CD4-positive, alpha-beta T cell (primary cell): ENCODE results near the gene GNG4. TPM values are rescaled to one million over a fixed set of nuclear protein-coding genes. Genes with fewer than 3 reads are reported as not detected.

ENCODE experiments used
- ATAC-seq: fragments of 200-7000 bp; cut with Tn5 transposase; one replicate; pipeline ENCODE4 v1.10.0; 2022; ENCODE audit warnings: mild to moderate bottlenecking; ENCODE audit not compliant: poor library complexity
- CTCF ChIA-PET: fragments of 350-600 bp; sonication (Branson Sonifier 250); formaldehyde crosslinking; loops from one replicate; lab custom pipeline; 2021; ENCODE audit warnings: antibody characterized with exemption, inconsistent platforms; lab: Charles Lee
- POLR2A ChIA-PET: fragments of 350-600 bp; sonication (Branson Sonifier 250); formaldehyde crosslinking; loops from one replicate; lab custom pipeline; 2021; ENCODE audit warnings: antibody characterized with exemption, inconsistent platforms; lab: Charles Lee
- DNase-seq, 14 experiments: peaks; one replicate each; pipeline ENCODE4 v3.0.0-alpha.2; 2013 to 2020; ENCODE audit warnings: mixed read lengths in 2 of 14
- H3K27ac ChIP-seq, 2 donors: one replicate each; pipeline versions ENCODE4 v1.5.1 to v1.7.0; 2013; ENCODE audit warnings: low read length in 2 of 2, low read depth in 1 of 2, mild to moderate bottlenecking in 1 of 2
- H3K27me3 ChIP-seq, 2 experiments: 1 replicate in 1 of 2; 2 replicates in 1 of 2; pipeline versions ENCODE4 v1.6.1 to v1.7.0; 2013; ENCODE audit warnings: low read length in 2 of 2, control low read depth in 1 of 2, mild to moderate bottlenecking in 1 of 2, moderate library complexity in 1 of 2; ENCODE audit not compliant: insufficient read depth in 2 of 2, control insufficient read depth in 1 of 2
- H3K36me3 ChIP-seq: one replicate; pipeline ENCODE4 v1.6.1; 2013; ENCODE audit warnings: low read length, control low read depth; ENCODE audit not compliant: insufficient read depth
- H3K4me1 ChIP-seq: one replicate; pipeline ENCODE4 v1.6.1; 2013; ENCODE audit warnings: low read length, control low read depth; ENCODE audit not compliant: insufficient read depth
- H3K4me3 ChIP-seq: one replicate; pipeline ENCODE4 v1.5.1; 2013; ENCODE audit warnings: mild to moderate bottlenecking, low read length, moderate library complexity
- H3K9me3 ChIP-seq, 2 experiments: 1 replicate in 1 of 2; 2 replicates in 1 of 2; pipeline versions ENCODE4 v1.6.1 to v1.7.0; 2013; ENCODE audit warnings: low read length in 2 of 2, mild to moderate bottlenecking in 2 of 2, control low read depth in 1 of 2, moderate library complexity in 1 of 2; ENCODE audit not compliant: control insufficient read depth in 1 of 2, insufficient read depth in 1 of 2
- H3K27ac Mint-ChIP-seq: one replicate; pipeline ENCODE4 v1.8.0; 2020; ENCODE audit warnings: mixed read lengths
- H3K27me3 Mint-ChIP-seq: one replicate; pipeline ENCODE4 v1.8.0; 2021; ENCODE audit warnings: mixed read lengths
- H3K36me3 Mint-ChIP-seq: one replicate; pipeline ENCODE4 v1.8.0; 2021; ENCODE audit warnings: low read depth, mixed read lengths
- H3K4me1 Mint-ChIP-seq: one replicate; pipeline ENCODE4 v1.8.0; 2021; ENCODE audit warnings: low read depth, mixed read lengths
- H3K4me3 Mint-ChIP-seq: one replicate; pipeline ENCODE4 v1.8.0; 2020; ENCODE audit warnings: mild to moderate bottlenecking, mixed read lengths
- H3K9me3 Mint-ChIP-seq: one replicate; pipeline ENCODE4 v1.8.0; 2020; ENCODE audit warnings: mixed read lengths
- intact Hi-C, 2 experiments: fragments of 100-400 bp; cut with DNase I in 1 of 2; cut with micrococcal nuclease in 1 of 2; formaldehyde crosslinking; loops; one replicate each; pipeline versions ENCODE4 v1.15.1 to v1.9.0; 2023 to 2025; cut with DNase I, micrococcal nuclease
- total RNA-seq, 174 experiments: library from RNA in 2 of 174; stranded (reverse) in 2 of 174; gene quantifications; one replicate each; pipeline ENCODE4 v1.2.3 and lab custom pipeline; 2021 to 2026
- TF ChIP-seq, protein P1 (sequence below): fragments of 200-600 bp; IDR thresholded peaks from one replicate; pipeline ENCODE4 v1.8.0; 2022; ENCODE audit warnings: antibody characterized with exemption, mild to moderate bottlenecking

GNG4 gene
- total RNA-seq, 2 experiments from 2014 or later = not detected

DNA sequence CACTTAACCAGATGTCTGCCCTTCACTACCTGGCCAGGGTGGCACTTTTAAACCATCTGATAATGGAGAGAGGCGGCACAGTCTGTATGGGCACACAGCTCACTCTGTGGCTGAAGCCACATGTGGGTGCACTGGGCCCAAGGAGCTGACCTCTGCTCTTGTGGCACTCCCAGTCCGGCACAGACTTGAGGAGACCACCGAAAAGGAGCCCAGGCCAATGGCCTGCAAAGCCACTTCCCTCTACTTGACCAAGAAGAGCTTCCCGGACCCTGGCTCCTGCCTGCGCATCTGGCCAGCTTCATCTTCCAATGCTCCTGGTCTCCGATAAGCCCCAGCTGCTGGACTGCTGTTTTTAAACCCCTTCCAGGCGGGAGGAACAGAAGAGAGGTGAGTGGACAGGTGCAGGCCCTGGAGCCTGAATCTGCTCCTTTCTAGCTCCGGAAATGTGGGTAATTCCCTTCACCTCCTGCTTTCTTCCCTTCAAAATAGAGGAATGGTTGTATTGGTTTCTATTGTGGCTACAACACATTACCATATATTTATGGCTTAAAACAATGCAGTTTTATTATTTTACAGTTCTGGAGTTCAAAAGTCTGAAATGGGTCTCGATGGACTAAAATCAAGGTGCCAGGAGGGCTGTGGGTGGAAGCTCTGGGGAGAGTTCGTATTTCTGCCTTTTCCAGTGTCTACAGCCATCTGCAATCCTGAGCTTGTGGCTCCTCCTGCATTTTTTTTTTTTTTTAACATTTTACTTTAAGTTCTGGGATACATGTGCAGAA, 11.6 kb downstream of the GNG4 start:
- DNase-seq (peak in 1 of 14 experiments; percentile 19), ATAC-seq (no peak)
- intact Hi-C loops = no loop called here
- ChIA-PET CTCF (no interaction called here), POLR2A (no interaction called here)
- Mint-ChIP-seq H3K9me3 (no peaks in the 10 kb centered on the region), H3K36me3 (no peaks in the 10 kb centered on the region), H3K4me1 (peaks cover 16% of the 10 kb centered on the region), H3K27ac (no peak overlapping the region), H3K27me3 (peaks cover 6% of the 10 kb centered on the region), H3K4me3 (no peak overlapping the region)
- no peak overlapping the region for H3K27ac ChIP-seq
- no peaks in the 10 kb centered on the region for H3K9me3 ChIP-seq
- no peaks in the 10 kb centered on the region for H3K36me3 ChIP-seq
- H3K4me1 ChIP-seq = peaks cover 26% of the 10 kb centered on the region
- H3K4me3 ChIP-seq = no peak overlapping the region
- TF ChIP-seq, protein P1, sequence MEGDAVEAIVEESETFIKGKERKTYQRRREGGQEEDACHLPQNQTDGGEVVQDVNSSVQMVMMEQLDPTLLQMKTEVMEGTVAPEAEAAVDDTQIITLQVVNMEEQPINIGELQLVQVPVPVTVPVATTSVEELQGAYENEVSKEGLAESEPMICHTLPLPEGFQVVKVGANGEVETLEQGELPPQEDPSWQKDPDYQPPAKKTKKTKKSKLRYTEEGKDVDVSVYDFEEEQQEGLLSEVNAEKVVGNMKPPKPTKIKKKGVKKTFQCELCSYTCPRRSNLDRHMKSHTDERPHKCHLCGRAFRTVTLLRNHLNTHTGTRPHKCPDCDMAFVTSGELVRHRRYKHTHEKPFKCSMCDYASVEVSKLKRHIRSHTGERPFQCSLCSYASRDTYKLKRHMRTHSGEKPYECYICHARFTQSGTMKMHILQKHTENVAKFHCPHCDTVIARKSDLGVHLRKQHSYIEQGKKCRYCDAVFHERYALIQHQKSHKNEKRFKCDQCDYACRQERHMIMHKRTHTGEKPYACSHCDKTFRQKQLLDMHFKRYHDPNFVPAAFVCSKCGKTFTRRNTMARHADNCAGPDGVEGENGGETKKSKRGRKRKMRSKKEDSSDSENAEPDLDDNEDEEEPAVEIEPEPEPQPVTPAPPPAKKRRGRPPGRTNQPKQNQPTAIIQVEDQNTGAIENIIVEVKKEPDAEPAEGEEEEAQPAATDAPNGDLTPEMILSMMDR = no peak
- H3K27me3 ChIP-seq = no peaks in the 10 kb centered on the region

DNA sequence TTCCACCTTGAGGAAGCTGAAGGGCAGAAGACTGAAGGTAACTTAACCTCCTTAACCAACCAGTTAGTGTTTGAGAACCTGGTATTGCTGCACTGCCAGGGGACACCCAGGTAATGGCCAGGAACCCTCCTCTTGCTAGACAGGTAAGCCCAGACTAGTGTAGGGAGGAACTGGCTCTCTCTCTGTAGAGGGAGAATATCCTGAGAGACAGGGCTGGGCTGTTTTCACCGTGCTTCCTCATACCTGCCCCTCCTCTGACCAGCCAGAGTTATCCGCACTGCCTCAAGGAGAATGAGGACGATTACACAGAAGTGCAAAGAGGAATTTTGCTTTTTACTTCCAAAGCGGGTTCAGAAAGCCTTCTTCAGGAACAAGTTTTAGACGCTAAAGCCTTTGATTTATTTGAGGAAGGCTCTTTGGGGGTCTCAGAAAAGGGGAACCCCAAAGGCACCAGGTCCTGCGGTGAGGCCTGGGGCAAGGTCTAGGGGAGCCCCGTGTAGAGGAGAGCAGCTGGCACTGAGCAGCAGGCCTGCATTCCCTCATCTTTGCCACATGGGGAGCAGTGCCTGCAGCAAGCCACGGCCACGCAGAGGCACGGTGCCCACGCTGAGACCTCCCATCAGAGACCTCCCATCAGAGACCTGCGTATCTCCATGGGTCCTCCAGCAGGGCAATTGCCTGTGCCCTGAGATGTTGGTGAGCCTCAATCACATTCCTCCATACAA, 13.5 kb downstream of the GNG4 start:
- CTCF ChIA-PET = no interaction called here
- intact Hi-C loops = no loop called here
- Mint-ChIP-seq H3K4me3 (no peak overlapping the region), H3K36me3 (no peaks in the 10 kb centered on the region), H3K4me1 (peaks cover 7% of the 10 kb centered on the region), H3K27me3 (peaks cover 6% of the 10 kb centered on the region), H3K9me3 (no peaks in the 10 kb centered on the region), H3K27ac (no peak overlapping the region)
- peaks cover 7% of the 10 kb centered on the region for H3K4me1 ChIP-seq
- H3K4me3 ChIP-seq = no peak overlapping the region
- ATAC-seq = no peak
- H3K27ac ChIP-seq = no peak overlapping the region
- POLR2A ChIA-PET = no interaction called here
- no peaks in the 10 kb centered on the region for H3K9me3 ChIP-seq
- no peaks in the 10 kb centered on the region for H3K27me3 ChIP-seq
- H3K36me3 ChIP-seq = no peaks in the 10 kb centered on the region
- TF ChIP-seq, protein P1 = no peak
- DNase-seq = peak in 1 of 14 experiments; percentile 8

DNA sequence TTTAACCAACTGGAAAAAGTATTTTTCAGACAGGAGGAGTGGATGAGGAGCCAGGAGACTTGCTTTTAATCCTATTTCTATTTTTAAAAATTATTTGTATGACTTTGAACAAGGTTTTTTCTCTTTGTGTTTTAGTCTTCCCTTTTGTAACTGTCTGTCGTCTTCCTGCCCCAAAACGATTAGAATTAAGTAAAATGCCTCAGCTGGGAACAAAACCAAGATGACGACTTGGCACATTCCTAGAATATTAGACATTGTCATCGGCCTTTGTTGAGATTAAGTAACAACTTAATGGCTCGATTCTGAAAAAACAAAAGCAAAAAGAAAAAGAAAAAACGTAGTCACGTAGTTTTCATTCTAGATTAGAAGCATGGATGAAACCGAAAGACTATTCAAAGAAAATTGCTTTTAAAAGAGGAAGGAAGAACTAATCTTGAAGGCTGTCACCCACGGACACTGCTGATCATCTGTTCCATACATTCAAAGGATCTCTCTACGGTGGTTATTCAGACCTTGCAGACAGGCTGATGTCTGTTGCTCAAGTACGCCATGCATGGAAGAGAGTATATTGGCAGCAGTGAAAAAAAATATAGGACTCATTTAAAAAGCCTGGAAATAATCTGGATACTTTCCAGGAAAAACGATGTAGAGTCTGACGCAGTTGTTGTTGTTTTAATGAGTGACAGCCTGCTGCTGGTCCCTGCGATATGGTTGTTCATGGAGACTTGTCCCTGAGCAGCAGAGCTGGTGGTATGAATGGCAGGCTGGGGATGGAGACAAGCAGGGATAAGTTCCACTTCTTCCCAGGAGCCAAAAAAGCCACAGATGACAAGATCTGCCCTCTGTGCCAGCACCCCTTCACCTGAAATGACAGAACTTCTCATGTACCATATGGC, 16.8 kb downstream of the GNG4 start:
- H3K27ac Mint-ChIP-seq = no peak overlapping the region
- CTCF ChIA-PET = no interaction called here

More for the DNA sequence above, 16.8 kb downstream of the GNG4 start:
- Mint-ChIP-seq H3K4me1 (peaks cover 7% of the 10 kb centered on the region), H3K4me3 (no peak overlapping the region), H3K9me3 (no peaks in the 10 kb centered on the region), H3K27me3 (peaks cover 6% of the 10 kb centered on the region), H3K36me3 (no peaks in the 10 kb centered on the region)
- Histone ChIP-seq H3K36me3 (no peaks in the 10 kb centered on the region), H3K4me3 (no peak overlapping the region), H3K9me3 (no peaks in the 10 kb centered on the region), H3K4me1 (no peaks in the 10 kb centered on the region), H3K27ac (no peak overlapping the region), H3K27me3 (no peaks in the 10 kb centered on the region)
- DNase-seq (no peak), ATAC-seq (no peak)
- TF ChIP-seq, protein P1 = no peak
- POLR2A ChIA-PET = no interaction called here
- intact Hi-C loops = no loop called here
